Measurements from ENCODE around the gene SAMD8. TPM values are rescaled to one million over a fixed set of nuclear protein-coding genes. Genes with fewer than 3 reads are reported as not detected.

SAMD8 gene
- polyA plus RNA-seq, 1 experiment = 14.2 TPM

DNA sequence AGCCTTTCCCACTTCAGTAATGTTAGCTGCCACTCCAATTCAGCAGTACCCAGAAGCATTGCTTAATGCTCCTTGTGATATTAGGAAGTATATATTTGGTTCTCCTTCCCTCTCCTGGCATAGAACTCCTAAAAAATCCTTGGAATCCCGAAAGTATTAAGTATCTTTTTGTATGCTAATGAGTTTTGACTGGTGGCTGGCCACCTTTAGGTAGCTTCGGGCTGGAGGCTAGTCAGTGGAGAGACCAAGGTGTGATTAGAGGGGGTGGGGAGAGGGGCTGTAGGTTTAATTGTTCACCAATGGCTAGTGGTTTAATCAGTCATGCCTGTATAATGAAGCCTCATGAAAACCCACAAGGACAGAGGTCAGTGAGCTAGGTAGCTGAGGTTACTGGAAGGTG lies 112.1 kb downstream of the SAMD8 start:
- DNase-seq (ENCODE audit: low read depth) = no peak
- POLR2A ChIA-PET = interaction anchor here (0.5 kb wide), 1 partner anchor 313 kb away, joined by 3 read pairs; no protein-coding TSS in a partner anchor
- Histone ChIP-seq H3K36me3 (ENCODE audit: control insufficient read depth, insufficient read depth, low read length) (peaks cover 10% of the 10 kb centered on the region), H3K4me3 (ENCODE audit: low read depth, low read length) (no peak overlapping the region), H3K27me3 (ENCODE audit: control insufficient read depth, insufficient read depth, low read length) (no peaks in the 10 kb centered on the region)
- TF ChIP-seq, protein P1, sequence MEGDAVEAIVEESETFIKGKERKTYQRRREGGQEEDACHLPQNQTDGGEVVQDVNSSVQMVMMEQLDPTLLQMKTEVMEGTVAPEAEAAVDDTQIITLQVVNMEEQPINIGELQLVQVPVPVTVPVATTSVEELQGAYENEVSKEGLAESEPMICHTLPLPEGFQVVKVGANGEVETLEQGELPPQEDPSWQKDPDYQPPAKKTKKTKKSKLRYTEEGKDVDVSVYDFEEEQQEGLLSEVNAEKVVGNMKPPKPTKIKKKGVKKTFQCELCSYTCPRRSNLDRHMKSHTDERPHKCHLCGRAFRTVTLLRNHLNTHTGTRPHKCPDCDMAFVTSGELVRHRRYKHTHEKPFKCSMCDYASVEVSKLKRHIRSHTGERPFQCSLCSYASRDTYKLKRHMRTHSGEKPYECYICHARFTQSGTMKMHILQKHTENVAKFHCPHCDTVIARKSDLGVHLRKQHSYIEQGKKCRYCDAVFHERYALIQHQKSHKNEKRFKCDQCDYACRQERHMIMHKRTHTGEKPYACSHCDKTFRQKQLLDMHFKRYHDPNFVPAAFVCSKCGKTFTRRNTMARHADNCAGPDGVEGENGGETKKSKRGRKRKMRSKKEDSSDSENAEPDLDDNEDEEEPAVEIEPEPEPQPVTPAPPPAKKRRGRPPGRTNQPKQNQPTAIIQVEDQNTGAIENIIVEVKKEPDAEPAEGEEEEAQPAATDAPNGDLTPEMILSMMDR (IDR thresholded peaks at IDR 0.05; ENCODE audit: insufficient read depth, low read depth, low read length) = no peak
- CTCF ChIA-PET = interaction anchor here (1.3 kb wide), 2 partner anchors 9 to 123 kb away, joined by 3 read pairs; no protein-coding TSS in a partner anchor

GRCh38 chr10:75226095-75226494 lies 114.6 kb downstream of the SAMD8 start:
- H3K36me3 ChIP-seq (ENCODE audit: control insufficient read depth, insufficient read depth, low read length) = peaks cover 5% of the 10 kb centered on the region
- DNase-seq (ENCODE audit: low read depth) = no peak
- CTCF ChIA-PET = interaction anchor here (1.4 to 14.7 kb wide), 5 partner anchors 9 to 982 kb away, joined by 3 to 292 read pairs (median 8); partner anchors contain the start of gene COMTD1
- H3K4me3 ChIP-seq (ENCODE audit: low read depth, low read length) = no peak overlapping the region
- H3K27me3 ChIP-seq (ENCODE audit: control insufficient read depth, insufficient read depth, low read length) = no peaks in the 10 kb centered on the region
- POLR2A ChIA-PET = interaction anchor here (0.6 to 0.8 kb wide), 2 partner anchors 9 to 1178 kb away, joined by 3 to 7 read pairs; no protein-coding TSS in a partner anchor
- TF ChIP-seq, protein P1 (IDR thresholded peaks at IDR 0.05; ENCODE audit: insufficient read depth, low read depth, low read length) = no peak

DNA sequence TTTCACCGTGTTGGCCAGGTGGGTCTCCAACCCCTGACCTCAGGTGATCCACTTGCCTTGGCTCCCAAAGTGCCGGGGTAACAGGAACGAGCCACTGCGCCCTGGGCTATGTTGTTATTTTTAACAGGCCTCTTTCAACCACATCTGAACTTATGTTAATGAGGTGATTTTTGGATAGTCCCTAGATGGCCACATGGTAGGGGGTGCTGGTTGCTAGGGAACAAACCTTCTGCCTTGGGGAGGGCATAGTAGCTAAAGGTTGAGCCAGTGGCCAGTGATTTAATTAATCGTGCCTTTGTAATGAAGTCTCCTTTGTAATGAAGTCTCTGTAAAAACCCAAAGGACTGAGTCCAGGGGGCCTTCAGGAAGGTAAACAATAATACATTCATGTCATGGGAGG lies 115.2 kb downstream of the SAMD8 start:
- H3K36me3 ChIP-seq (ENCODE audit: control insufficient read depth, insufficient read depth, low read length) = peaks cover 4% of the 10 kb centered on the region; the same call in 1 of the 2 replicates
- ChIA-PET POLR2A (interaction anchor here (0.8 kb wide), 1 partner anchor 10 kb away, joined by 3 read pairs; no protein-coding TSS in a partner anchor), CTCF (interaction anchor here (1.3 to 14.7 kb wide), 3 partner anchors 8 to 43 kb away, joined by 3 to 292 read pairs (median 19); partner anchors contain the start of gene COMTD1)
- TF ChIP-seq, protein P1 (IDR thresholded peaks at IDR 0.05; ENCODE audit: insufficient read depth, low read depth, low read length) = no peak
- no peak overlapping the region for H3K4me3 ChIP-seq (ENCODE audit: low read depth, low read length)
- no peak for DNase-seq (ENCODE audit: low read depth)
- H3K27me3 ChIP-seq (ENCODE audit: control insufficient read depth, insufficient read depth, low read length) = no peaks in the 10 kb centered on the region

- Histone ChIP-seq H3K36me3 (ENCODE audit: control insufficient read depth, insufficient read depth, low read length) (peaks cover 1% of the 10 kb centered on the region; the same call in 1 of the 2 replicates), H3K27me3 (ENCODE audit: control insufficient read depth, insufficient read depth, low read length) (no peaks in the 10 kb centered on the region), H3K4me3 (ENCODE audit: low read depth, low read length) (no peak overlapping the region)
- ChIA-PET POLR2A (interaction anchor here (0.6 kb wide), 1 partner anchor 838 kb away, joined by 3 read pairs; no protein-coding TSS in a partner anchor), CTCF (interaction anchor here (0.5 to 14.7 kb wide), 3 partner anchors 12 to 187 kb away, joined by 3 to 292 read pairs (median 4); no protein-coding TSS in a partner anchor)
- no peak for DNase-seq (ENCODE audit: low read depth)
- TF ChIP-seq, protein P1 (IDR thresholded peaks at IDR 0.05; ENCODE audit: insufficient read depth, low read depth, low read length) = no peak
Measured at GRCh38 chr10:75228278-75228677, 116.8 kb downstream of the SAMD8 start.

DNA sequence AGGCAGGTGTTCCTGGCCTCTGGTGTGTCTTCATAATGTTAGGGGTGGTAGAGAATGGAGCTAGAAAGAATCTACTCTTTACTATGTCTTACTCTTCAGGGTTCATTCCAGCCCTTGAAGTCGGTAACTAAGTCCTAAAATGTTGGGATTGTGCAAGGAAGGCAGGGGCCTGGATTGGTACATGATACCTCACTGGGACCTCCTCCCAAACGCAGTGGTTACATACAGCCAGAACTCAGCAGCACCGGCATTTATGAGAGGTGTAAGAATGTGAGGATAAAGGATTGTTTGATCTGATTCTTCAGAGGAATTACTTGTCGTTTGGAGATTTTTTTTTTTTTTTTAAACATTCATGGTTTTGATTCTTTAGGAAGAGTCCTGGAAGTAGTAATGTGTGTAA lies 117.4 kb downstream of the SAMD8 start:
- TF ChIP-seq, protein P1 (IDR thresholded peaks at IDR 0.05; ENCODE audit: insufficient read depth, low read depth, low read length) = no peak
- POLR2A ChIA-PET = no interaction called here

More for the DNA sequence above, 117.4 kb downstream of the SAMD8 start:
- DNase-seq (ENCODE audit: low read depth) = no peak
- Histone ChIP-seq H3K27me3 (ENCODE audit: control insufficient read depth, insufficient read depth, low read length) (no peaks in the 10 kb centered on the region), H3K4me3 (ENCODE audit: low read depth, low read length) (no peak overlapping the region), H3K36me3 (ENCODE audit: control insufficient read depth, insufficient read depth, low read length) (no peaks in the 10 kb centered on the region; the same call in none of the 2 replicates)
- CTCF ChIA-PET = interaction anchor here (0.5 to 14.7 kb wide), 3 partner anchors 12 to 187 kb away, joined by 3 to 292 read pairs (median 4); no protein-coding TSS in a partner anchor
